Astrocyte (in vitro differentiated cells and primary cell): ENCODE results near the gene BOD1L1.

Source experiments
- CTCF ChIP-seq: IDR thresholded peaks from 2 replicates; pipeline ENCODE4 v1.5.1; 2011; ENCODE audit warnings: low read depth, mild to moderate bottlenecking, inconsistent platforms, low read length, moderate library complexity; ENCODE audit not compliant: insufficient read depth
- EZH2 ChIP-seq: IDR thresholded peaks from 2 replicates; pipeline ENCODE4 v1.6.1; 2012; ENCODE audit warnings: mild to moderate bottlenecking, low read length, inconsistent platforms; ENCODE audit not compliant: insufficient read depth

GRCh38 chr4:13526658-13527057 lies 100.9 kb downstream of the BOD1L1 start:
- no peak for TF ChIP-seq CTCF
- no peak for TF ChIP-seq EZH2
